HG03045 (cell line): Measurements from ENCODE around the gene TMOD4.

ENCODE experiments used
- ATAC-seq: cut with Tn5 transposase; IDR thresholded peaks from one replicate; pipeline ENCODE4 v1.9.1; 2021; ENCODE audit warnings: mild to moderate bottlenecking, moderate library complexity; ENCODE audit not compliant: unreplicated experiment

The TMOD4 gene

DNA sequence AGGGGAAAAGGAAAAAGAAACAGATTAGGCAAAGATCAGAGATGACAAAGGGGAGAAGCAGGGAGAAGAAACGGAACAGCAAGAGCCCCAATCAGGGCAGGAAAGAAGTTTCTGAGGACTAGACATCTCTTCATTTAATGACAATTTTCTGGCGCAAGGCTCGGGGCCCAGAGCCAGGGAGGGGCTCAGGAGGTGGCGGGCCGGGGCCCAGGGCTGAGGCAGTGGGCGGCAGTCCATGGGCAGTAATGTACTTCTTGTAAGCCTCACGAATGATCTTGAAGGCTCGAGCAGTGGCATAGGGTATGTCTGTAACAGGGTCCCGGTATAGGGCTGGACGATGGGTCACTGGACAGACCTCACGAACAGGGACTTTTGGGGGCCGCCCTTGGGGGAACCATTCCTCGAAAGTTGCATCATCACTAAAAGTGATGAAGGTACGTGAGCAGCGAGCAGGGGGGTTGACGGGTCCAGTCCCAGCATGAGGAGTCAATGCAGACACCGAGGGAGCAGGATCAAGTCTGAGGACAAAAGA lies 799 bp upstream of the TMOD4 start:
- ATAC-seq, result no peak

DNA sequence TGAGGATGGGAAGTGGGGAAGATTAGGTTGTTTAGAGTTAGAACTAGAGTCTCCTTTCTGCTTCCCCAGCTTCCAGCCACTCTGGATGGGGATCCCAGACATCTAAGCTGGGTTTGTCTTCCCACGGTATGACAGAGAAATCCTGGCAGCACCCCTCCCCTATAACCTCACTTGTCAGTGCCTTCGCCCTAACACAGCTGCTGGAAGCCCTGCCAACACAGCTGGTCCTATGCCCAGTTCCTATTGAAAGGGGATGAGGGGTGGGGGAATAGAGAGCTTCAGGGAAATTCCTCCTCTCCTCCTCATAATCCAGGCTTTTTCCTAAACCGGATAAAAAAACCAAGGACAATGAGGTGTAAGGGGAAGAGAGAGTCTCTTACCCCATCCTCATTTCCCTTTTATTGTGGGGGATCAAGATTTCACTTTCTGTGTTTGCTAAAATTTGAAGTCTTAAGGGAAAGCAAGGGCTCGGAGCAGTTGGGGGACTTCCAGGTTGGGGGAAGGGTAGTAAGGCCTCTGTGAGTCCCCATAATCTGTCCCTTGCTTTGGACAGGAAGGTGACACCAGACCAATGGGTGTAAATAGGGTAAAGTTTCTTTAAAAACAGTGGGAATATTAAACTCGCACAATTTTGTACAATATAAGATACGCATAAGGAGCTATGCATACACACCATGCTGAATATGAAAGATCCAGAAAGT lies 590 bp downstream of the TMOD4 start:
- ATAC-seq, result no peak

DNA sequence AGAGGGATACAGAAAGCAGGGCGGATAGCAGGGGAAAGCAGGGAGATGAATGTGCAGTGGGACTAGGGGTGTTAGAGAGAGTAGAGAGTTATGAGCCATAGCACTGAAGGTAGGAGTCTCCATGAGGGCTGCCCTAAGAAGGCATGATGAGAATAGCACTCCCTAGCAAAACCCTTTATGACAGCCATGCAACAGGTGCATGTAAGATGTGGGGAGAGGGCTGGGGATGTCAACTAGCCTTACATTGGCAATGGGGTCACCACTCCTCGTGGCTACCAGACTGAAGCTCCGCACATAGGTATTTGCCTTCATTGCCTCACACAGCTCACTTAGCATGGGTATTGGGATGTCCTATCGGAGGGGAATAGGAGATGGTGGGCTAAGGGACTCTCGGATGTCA lies 4.6 kb downstream of the TMOD4 start:
- no peak for ATAC-seq

DNA sequence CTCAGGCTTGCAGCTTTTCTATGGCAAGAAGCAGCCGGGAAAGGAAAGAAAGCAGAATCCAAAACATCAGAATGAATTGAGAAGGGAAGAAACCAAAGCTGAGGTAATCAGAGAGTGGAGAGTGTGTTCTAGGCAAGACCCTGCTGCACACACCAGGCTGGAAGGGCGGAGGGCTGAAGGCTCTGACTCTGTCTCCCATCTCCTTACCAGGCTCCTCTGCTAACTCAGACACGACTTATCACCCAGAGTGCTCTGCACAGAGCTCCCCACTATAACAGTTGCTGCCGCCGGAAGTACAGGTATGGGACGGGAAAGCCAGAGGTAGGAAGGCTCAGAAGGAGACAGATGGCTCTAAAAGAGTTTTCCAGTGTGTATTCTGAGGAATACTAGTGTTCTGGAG lies 8.7 kb downstream of the TMOD4 start:
- no peak for ATAC-seq

DNA sequence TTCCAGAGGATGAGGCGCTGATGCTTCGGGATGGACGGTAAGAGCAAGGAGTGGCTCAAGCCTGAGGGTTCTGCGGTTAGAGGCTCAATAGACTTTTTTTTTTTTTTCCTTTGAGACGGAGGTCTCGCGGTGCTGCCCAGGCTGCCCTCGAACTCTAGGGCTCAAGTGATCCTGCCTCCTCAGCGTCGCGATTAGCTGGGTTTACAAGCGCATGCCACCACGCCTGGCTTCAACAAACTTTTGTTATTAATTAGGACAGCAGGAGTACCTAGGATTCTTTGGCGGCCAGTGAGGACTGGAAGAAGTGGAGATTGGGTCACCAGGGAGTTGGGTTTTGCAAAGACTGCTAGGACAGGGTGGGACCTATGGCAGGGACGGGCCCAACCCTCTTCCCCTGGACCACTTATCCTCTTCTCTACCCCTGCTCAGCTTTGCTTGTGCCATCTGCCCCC lies 9.2 kb downstream of the TMOD4 start:
- no peak for ATAC-seq

DNA sequence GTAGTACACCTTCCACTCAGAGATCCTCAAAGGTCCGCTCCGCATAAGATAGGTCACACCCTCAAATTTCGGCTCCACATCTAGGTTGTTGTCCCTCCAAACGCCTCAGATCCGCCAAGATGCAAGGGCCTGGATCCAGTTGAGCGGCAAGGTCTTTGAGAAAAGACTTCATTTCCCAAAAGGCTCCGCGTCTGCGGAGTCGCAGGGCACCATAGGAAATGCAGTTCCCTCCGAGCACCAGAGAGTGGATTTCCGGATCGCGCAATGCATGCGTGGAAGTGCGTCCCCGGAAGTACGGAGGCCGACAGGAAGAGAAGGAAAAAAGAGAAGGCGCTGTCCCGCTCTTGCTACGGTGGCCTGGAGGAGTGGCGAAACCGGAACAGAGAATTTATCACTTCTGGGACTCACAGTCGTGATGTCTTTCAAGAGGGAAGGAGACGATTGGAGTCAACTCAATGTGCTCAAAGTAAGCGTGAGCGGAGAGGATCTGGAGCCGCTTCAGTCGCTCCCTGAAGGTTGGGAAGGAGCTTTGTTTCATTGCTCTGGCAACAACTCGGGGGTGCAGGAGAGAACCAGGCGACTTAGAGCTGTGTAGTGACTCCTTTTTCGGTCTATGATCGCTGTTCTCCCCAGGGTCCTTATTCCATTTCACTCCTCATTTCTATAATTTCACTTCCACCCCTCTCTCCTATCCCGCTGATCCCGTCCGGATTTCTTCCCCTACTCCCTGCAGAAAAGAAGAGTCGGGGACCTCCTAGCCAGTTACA lies 9.9 kb downstream of the TMOD4 start, which contains the start of the genes LYSMD1 and SCNM1:
LYSMD1 (minus strand) TSS at position 165 of the 767 bp plus-strand sequence. CDS start 644 bp downstream, outside the sequence.
SCNM1 (plus strand) TSS at position 407 of the 767 bp plus-strand sequence; CDS start at position 416, 9 bp downstream.
- peak; percentile 86 for ATAC-seq

DNA sequence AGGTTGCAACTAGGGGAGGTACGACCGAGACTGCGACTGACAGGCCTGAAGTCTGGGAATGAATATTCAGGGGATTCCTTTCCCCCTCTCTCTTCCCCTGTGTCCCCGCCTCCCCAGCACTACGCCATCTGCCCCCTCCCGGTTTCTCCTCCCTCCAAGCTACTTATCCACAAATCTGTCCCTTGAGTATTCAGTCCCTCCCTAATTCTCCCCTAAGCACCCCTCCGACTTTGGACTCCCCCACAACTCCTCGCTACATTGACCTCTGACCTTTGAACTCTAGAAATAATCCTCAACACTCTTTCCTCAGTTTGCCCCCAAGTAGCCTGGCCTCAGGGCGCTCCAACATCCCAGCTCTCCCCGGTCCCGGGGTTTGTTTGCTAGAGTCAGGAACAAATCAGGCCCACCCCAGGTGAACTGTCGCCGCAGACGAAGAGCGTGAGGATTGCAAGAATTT lies 10.5 kb downstream of the TMOD4 start:
- ATAC-seq, result no peak

DNA sequence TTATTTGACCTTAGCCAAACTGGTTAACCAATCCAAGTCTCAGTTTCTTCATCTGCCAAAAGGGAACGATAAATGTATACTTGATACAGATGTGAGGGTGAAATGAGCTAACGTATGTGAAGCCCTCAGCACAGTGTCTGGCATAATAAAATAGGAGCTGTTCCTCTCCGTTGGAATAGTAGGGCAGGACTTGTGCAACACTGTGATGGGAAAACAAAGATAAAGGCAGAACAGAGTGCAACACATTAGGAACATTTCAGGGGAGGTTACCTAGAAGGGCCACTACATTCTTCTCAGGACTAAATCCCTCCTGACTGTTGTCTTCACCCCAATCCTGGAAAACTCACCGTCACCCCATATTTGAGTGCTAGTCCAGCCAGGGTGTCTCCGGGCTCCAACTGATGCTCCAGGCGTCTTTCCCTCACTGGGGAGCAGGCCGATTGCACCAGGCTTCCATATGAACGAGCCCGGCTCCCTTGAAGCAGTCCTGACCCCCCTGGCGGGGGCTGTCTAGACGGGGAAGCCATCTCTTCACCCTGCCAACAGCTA lies 11.0 kb downstream of the TMOD4 start:
- no peak for ATAC-seq

DNA sequence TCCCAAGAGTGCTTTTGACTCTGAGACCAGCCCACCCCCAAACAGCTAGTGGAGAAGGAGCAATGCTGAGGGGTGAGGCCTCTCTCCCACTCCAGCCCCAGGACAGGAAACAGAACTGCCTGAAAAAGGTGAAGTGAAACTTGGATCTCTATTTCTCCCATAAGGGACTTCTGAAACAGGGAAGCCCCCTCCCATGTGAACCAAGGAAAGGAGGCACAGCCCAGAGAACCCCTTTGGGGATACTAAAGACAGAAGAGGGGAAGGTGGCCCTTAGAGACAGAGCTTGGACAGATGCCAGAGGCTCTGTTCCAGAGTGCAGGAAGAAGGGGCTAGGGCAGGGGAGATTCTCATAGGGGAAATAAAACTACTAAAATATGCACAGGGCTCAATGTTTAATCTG lies 16.4 kb downstream of the TMOD4 start:
- no peak for ATAC-seq

DNA sequence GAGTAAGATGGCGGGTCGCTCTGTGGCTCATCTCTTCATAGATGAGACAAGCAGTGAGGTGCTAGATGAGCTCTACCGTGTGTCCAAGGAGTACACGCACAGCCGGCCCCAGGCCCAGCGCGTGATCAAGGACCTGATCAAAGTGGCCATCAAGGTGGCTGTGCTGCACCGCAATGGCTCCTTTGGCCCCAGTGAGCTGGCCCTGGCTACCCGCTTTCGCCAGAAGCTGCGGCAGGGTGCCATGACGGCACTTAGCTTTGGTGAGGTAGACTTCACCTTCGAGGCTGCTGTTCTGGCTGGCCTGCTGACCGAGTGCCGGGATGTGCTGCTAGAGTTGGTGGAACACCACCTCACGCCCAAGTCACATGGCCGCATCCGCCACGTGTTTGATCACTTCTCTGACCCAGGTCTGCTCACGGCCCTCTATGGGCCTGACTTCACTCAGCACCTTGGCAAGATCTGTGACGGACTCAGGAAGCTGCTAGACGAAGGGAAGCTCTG lies 17.0 kb downstream of the TMOD4 start:
- ATAC-seq, result no peak

DNA sequence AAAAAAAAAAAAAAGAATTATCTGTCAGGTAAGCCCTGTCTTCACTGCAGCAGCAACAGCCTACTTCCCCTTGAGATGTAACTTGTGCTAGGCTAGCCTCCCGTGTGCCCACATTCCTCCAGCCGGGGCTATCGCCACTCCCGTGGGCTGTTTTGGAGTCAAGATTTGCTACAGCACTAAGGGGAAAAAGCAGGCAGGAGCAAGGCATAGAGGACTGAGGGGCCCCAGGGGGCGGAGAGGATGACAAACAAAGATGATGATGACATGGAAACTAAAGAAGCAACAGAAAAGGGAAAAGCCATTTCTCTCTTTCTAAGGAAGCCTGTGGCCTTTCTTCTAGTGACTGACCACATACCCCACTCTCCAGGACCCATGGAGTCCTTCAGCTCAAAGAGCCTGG lies 17.5 kb downstream of the TMOD4 start:
- ATAC-seq, result no peak

DNA sequence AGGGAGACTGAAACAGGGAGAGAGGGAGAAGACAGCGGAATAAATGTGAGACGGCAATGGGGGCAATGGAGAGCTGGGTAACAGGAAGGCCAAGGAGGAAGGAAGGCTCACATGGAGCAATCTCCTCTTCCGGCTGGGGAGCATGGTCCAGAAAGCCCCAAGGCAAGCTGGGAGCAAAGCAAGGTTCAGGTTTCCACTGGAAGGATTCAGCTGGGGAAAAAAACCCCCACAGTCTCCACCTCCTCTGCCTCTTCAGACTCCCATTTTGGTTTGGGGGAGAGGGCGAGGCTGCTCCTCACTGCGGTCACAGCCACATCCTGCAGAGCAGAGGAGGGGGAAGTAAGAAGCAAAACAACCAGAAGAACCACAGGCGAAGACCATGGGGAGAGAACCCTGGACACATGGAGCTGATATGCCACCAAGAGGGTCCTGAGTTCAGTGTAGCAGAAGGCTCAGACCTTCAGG lies 18.7 kb downstream of the TMOD4 start:
- no peak for ATAC-seq

DNA sequence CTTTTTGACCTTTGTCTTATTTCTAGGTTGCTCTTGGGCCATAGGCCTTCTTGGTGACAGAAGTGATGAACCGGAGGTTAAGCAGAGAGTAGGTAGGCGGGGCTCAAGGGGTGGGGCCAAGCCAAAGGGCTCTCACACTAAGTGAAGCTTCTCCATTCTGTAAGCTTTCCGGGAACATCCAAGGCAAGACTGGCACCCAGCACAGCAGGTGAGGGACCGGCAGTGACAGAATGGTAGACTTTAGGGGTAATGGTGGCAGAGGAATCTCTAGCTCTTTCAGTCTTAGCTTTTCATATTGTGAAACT lies 19.3 kb downstream of the TMOD4 start, which contains the start of gene TNFAIP8L2:
TNFAIP8L2 (plus strand) TSS at position 135 of the 305 bp plus-strand sequence. CDS start 2,049 bp downstream, outside the sequence.
- peak; percentile 73 for ATAC-seq

DNA sequence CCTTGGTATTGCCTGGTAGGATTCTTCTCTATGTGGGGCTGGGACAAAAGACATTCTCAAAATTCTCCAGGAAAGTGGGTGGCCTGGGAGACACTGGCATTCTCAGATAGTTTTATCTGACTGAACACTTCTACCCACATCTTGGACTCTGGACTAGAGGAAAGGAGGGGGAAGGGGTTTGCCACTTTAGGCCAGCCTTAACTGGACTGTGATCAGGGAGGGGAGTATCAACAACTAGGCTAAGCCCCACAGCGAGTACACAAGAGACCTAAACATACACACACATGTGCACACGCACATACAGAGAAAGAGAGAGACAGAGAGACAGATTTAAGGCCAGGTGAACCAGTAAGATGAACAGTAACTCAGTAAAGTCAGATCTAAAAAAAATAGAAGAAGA lies 28.1 kb downstream of the TMOD4 start:
- no peak for ATAC-seq

DNA sequence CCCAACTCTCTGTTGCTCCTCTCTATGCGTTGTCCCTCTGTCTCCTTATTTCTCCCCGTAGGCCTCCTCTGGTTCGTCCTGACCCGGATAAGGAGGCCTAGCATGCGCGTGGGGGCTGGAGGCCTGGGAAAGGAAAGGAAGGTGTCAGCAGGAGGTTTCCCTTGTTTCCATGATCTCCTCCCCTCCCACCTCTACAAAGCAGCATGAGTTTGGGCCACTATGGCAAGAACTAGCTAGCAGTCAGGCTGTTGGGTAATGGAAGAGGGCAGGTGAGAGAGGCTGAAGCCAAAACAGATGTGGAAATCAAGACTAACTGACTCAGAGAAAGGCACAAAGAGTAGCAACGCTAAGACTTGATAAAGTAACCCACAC lies 28.7 kb downstream of the TMOD4 start:
- no peak for ATAC-seq

DNA sequence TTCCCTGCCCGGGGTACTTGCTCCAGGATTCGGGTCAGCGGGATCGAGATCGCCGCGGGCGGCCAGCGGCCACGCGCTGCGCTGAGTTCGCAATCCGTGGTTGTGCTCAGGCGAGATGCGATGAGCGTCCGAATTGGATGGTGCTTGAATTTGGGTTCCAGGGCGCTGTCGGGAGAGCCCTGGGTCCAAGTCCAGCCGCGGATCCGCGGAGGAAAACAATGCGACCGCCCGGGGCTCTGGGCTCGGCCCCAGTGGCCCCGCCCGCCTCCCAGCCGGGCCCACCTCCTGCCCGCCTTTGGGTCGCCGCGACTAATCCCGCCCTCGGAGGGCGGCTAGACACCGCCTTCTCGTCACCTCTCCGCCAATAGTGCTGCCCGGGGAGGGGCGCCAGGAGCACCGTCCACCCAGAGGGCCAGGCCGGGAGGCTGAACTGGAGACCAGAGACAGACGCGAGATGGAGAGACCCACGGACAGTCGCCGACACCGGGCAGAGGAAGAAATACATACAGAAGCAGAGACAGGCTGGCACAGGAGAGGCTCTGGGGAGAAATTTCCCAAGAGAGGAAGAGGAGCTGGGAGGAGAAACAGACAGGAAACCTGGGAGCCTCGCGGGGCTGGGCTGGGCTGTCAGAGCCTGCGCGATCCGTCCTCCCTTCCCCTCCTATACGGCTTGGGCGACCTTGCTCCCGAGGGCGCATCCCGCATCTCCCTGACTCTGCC lies 29.2 kb downstream of the TMOD4 start, which contains the start of gene SEMA6C:
SEMA6C (minus strand) TSS at position 220 of the 720 bp plus-strand sequence. CDS start 4,010 bp downstream, outside the sequence.
- ATAC-seq, result peak; percentile 96

DNA sequence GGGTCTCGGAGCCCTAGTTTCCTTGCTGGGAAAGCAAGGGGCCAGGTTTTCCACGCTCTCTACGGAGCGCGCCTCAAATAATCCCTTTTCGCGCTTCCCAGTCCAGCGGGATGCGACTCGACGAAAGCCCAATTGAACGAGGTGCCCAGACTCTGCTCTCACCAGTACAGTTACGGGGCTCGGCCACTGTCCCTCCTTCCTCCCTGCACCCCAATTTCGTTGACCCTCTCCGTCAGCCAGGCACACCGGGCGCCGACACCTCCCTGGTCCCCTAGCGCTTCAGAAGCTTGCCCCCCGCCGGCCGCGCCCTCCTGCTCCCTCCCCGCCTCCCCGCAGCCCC lies 29.7 kb downstream of the TMOD4 start:
- ATAC-seq, result no peak

DNA sequence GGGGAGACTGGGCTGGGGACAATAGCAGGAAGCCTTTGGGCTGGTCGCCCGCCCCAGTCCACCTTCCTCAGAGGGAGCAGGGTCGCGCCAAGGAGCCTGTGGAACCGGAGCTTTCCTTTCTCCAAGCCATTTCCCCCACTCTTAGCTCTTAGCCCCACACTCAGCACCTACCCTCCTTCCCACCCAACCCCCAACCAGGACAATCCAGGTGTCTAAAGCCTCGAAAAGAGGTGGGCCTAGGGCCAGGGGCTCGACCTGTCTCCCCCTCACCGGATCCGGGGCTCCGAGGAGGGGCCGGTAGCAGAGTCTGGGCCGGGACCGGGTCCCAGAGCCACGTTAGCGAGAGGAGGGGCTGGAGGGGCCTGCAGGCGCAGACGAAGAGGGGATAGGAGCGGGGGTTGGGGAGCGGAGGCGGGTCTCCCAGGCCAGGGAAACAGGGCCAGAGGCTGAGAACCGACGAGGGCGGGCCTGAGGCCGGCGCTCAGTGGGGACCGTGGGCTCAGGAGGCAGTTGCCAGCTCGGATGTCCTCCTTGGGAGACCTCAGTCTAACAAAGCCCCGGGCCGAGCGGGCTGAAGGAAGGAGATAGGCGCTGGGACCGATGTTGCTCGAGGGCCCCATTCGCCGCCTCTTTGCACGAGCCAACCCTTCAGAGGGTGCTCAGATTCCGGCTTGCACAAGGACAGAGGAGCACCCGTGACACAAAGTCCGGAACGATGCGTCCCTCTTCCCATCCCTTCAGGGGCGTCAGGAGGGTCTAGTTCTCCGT lies 30.3 kb downstream of the TMOD4 start:
- no peak for ATAC-seq

DNA sequence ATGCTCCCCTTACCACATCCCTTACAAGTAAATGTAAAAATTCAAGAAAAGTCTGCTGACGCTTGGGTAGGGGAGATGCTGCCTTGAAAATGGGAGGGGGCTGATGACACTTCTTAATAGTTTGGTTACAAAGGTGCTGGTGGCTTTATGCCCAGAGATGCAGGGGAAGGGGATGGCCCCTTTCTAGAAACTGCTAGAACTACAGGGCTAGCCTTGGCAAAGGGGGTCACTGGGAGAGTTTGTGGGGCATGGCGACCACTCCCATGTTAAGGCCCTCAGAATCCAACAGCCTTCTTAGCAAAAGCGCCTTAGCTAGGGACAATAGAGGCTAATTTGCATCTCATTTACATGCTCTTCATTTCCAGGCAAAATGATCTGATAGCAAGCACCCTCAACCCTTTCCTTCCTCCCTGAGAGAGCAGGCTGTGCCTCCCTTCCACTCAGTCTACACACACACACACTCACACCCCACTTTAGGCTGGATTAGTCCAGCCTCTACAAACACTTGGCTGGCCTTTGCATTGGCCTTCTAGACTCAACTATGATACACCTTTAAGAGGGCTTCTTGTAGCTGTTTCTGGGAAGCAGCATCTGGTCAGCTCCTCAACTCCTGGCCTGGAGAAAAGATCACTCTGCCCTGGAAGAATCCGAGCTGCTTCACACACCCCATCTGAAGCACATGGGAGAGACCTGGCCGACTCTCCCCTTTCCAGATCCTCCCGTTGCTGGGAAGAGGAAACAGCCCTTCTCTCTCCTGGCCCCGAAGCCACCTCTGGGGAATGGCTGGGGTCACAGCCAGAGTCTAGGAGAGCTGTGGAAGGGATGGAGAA lies 31.1 kb downstream of the TMOD4 start:
- no peak for ATAC-seq
